Measurements from ENCODE around the gene ADARB1. TPM values are rescaled to one million over a fixed set of nuclear protein-coding genes. Genes with fewer than 3 reads are reported as not detected.

Gene ADARB1
- total RNA-seq, 1 donor from 2014 or later, result 14.0 TPM

DNA sequence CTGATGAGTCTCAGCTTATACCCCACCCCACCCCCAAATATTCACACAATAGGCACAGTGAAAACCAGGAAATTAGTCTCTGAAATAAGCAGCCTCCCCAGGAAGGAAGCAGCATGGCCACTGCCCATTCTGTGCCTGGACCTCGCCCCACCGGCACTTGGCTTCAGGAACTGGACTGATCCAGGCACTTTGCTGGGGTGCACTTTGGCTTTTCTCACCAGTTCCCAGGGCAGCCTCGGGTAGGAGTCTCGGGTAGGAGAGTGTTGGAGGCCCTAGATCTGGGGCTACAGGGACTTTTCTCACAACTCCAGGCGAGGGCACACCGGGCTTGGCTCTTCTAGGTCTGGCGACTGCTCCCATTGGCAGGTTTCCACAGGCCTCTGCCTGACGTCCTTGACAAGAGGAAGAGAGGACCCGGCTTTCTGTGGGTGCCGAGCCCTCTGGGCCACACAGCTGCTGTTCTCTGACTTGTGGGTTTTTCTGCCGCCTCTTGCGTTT, 18.7 kb downstream of the ADARB1 start:
- no peak for DNase-seq (ENCODE audit: low read depth)
- peaks cover 3% of the 10 kb centered on the region for H3K36me3 ChIP-seq (ENCODE audit: control insufficient read depth, insufficient read depth, low read length)
- H3K4me3 ChIP-seq (ENCODE audit: low read depth, low read length), result no peak overlapping the region
- H3K27me3 ChIP-seq (ENCODE audit: control insufficient read depth, insufficient read depth, low read length), result no peaks in the 10 kb centered on the region
- no peak for FAIRE-seq
- TF ChIP-seq, protein P1, sequence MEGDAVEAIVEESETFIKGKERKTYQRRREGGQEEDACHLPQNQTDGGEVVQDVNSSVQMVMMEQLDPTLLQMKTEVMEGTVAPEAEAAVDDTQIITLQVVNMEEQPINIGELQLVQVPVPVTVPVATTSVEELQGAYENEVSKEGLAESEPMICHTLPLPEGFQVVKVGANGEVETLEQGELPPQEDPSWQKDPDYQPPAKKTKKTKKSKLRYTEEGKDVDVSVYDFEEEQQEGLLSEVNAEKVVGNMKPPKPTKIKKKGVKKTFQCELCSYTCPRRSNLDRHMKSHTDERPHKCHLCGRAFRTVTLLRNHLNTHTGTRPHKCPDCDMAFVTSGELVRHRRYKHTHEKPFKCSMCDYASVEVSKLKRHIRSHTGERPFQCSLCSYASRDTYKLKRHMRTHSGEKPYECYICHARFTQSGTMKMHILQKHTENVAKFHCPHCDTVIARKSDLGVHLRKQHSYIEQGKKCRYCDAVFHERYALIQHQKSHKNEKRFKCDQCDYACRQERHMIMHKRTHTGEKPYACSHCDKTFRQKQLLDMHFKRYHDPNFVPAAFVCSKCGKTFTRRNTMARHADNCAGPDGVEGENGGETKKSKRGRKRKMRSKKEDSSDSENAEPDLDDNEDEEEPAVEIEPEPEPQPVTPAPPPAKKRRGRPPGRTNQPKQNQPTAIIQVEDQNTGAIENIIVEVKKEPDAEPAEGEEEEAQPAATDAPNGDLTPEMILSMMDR (IDR thresholded peaks at IDR 0.05; ENCODE audit: insufficient read depth, low read length, severe bottlenecking), result no peak

DNA sequence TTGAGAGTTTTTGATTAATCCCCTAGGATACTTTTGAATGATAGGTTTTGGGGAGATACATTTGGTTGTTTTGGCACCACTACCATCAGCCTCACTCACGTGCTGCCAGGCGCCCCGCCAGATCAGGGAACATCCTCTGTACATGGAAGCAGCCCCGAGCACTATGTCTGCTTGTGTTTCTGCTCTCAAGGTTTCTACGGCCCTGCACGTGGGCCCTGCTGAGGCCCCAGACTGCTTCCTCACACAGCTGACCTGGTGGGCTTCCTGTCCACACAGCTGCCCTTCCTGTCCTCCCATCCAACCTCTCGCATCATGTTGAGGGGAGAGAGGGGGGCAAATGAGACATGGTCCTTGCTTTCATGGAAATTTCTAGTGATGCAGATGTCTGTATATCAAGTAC, 20.0 kb downstream of the ADARB1 start:
- Histone ChIP-seq H3K36me3 (ENCODE audit: control insufficient read depth, insufficient read depth, low read length) (peaks cover 3% of the 10 kb centered on the region), H3K27me3 (ENCODE audit: control insufficient read depth, insufficient read depth, low read length) (no peaks in the 10 kb centered on the region), H3K4me3 (ENCODE audit: low read depth, low read length) (no peak overlapping the region)
- DNase-seq (ENCODE audit: low read depth) (no peak), FAIRE-seq (no peak)
- TF ChIP-seq, protein P1 (IDR thresholded peaks at IDR 0.05; ENCODE audit: insufficient read depth, low read length, severe bottlenecking), result no peak

DNA sequence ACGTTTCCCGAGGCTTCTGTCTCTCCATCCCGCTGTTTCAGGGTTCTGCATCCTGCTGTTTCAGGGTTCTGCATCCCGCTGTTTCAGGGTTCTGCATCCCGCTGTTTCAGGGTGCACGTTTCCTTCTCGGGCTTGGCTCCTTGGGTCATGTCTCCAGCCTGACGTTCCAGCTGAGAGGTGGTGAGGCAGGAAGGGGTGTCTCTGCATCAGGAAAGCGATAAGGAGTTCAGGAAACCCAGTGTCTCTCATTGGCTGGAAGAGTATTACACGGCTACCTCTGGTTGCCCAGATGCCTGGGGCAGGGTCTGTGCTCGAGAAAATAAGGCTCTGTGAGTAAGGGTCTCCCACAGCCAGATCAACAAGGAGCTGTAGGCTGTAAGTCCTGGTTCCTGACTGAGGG, 21.1 kb downstream of the ADARB1 start:
- H3K36me3 ChIP-seq (ENCODE audit: control insufficient read depth, insufficient read depth, low read length), result peaks cover 3% of the 10 kb centered on the region
- DNase-seq (ENCODE audit: low read depth), result no peak
- no peaks in the 10 kb centered on the region for H3K27me3 ChIP-seq (ENCODE audit: control insufficient read depth, insufficient read depth, low read length)
- no peak for FAIRE-seq
- TF ChIP-seq, protein P1 (IDR thresholded peaks at IDR 0.05; ENCODE audit: insufficient read depth, low read length, severe bottlenecking), result no peak
- no peak overlapping the region for H3K4me3 ChIP-seq (ENCODE audit: low read depth, low read length)

DNA sequence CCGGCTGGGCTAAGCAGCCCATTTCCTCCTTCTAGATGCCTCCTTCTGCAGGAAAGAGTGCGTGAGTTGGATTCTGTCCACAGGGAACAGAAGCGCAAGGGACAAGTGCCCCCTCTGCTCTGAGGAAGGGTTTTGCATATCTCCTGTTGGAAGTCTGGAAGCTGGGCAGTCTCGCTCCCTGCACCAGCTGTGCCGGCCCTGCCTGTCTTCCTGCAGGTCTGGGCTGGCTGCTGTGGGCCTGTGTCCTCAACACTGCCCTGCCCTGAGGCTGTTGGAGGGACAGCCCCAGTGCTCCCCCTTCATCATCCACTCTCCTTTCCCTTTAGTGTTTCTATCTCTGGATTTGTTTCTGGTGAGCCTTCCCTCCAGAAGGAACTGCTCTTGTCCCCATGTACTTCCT, 21.8 kb downstream of the ADARB1 start:
- H3K27me3 ChIP-seq (ENCODE audit: control insufficient read depth, insufficient read depth, low read length), result no peaks in the 10 kb centered on the region
- no peak for DNase-seq (ENCODE audit: low read depth)
- H3K4me3 ChIP-seq (ENCODE audit: low read depth, low read length), result no peak overlapping the region
- peaks cover 3% of the 10 kb centered on the region for H3K36me3 ChIP-seq (ENCODE audit: control insufficient read depth, insufficient read depth, low read length)
- no peak for FAIRE-seq
- TF ChIP-seq, protein P1 (IDR thresholded peaks at IDR 0.05; ENCODE audit: insufficient read depth, low read length, severe bottlenecking), result no peak

DNA sequence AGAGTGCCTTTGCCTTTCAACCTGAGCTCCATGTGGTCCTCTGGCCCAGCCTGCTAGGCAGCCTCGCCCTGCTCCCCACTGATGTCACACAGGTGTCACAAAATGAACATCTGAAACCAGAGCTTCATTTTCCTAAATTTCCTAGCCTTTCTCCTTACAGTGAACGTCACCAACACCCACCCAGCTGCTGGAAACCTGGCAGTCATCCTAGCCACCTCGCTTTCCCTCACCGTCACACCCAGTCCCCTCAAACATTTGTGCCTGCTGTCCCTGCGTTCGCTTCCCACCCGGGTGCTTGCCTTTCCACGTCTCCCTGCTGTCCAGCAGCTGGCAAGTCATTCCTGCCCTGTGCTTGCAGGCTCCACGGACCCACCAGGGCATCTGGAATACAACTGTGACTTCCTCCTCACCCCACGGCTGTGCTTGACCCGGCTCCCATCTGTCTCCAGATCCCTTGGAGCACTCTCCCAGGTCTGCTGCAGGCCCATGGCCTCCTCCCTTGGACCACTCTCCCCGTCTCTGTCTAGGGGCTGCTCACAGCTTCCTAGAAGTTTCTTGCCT, 23.5 kb downstream of the ADARB1 start:
- DNase-seq (ENCODE audit: low read depth) (no peak), FAIRE-seq (no peak)
- Histone ChIP-seq H3K27me3 (ENCODE audit: control insufficient read depth, insufficient read depth, low read length) (no peaks in the 10 kb centered on the region), H3K4me3 (ENCODE audit: low read depth, low read length) (no peak overlapping the region), H3K36me3 (ENCODE audit: control insufficient read depth, insufficient read depth, low read length) (peaks cover 3% of the 10 kb centered on the region)
- TF ChIP-seq, protein P1 (IDR thresholded peaks at IDR 0.05; ENCODE audit: insufficient read depth, low read length, severe bottlenecking), result no peak

DNA sequence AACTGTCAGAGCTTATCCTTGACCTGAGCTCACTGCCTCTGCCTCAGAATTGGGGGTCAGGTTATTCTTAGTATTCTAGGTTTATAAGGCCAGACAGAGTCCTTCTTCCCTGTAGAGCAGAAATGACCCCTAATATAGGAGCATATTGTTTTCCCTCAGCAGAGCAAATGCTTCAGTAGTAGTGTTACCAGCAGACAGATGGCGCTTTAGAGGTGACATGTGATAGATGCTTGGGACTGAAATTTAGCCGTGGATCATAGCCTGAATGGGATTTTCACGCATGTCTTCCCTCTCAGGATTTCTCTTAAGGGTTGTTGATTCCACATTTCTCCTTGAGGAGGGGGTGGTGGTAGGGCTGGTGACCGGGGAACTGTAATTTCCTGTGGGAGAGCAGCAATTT, 24.5 kb downstream of the ADARB1 start:
- TF ChIP-seq, protein P1 (IDR thresholded peaks at IDR 0.05; ENCODE audit: insufficient read depth, low read length, severe bottlenecking), result peak; percentile 34
- DNase-seq (ENCODE audit: low read depth) (no peak), FAIRE-seq (no peak)
- no peaks in the 10 kb centered on the region for H3K27me3 ChIP-seq (ENCODE audit: control insufficient read depth, insufficient read depth, low read length)
- H3K4me3 ChIP-seq (ENCODE audit: low read depth, low read length), result no peak overlapping the region
- H3K36me3 ChIP-seq (ENCODE audit: control insufficient read depth, insufficient read depth, low read length), result peaks cover 3% of the 10 kb centered on the region

All from bronchial epithelial cell (primary cell).